DND-41 (cell line): ENCODE measurements around the gene CCDC107.

Experiments used
- EZH2 ChIP-seq: IDR thresholded peaks from 3 replicates; pipeline ENCODE4 v1.6.1; 2012; ENCODE audit warnings: borderline replicate concordance, low read depth, mild to moderate bottlenecking, moderate library complexity, low read length, inconsistent platforms; ENCODE audit not compliant: severe bottlenecking
- TF ChIP-seq, protein P1 (sequence below): IDR thresholded peaks from 2 replicates; pipeline ENCODE4 v1.5.1; 2012; ENCODE audit warnings: borderline replicate concordance, low read length, moderate library complexity, mild to moderate bottlenecking; ENCODE audit not compliant: poor library complexity, severe bottlenecking; ENCODE audit errors: extremely low read depth

DNA sequence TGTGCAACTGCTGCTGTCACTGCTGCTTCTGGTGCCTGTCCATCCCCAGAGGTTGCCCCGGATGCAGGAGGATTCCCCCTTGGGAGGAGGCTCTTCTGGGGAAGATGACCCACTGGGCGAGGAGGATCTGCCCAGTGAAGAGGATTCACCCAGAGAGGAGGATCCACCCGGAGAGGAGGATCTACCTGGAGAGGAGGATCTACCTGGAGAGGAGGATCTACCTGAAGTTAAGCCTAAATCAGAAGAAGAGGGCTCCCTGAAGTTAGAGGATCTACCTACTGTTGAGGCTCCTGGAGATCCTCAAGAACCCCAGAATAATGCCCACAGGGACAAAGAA, 15.9 kb downstream of the CCDC107 start:
- TF ChIP-seq, protein P1, sequence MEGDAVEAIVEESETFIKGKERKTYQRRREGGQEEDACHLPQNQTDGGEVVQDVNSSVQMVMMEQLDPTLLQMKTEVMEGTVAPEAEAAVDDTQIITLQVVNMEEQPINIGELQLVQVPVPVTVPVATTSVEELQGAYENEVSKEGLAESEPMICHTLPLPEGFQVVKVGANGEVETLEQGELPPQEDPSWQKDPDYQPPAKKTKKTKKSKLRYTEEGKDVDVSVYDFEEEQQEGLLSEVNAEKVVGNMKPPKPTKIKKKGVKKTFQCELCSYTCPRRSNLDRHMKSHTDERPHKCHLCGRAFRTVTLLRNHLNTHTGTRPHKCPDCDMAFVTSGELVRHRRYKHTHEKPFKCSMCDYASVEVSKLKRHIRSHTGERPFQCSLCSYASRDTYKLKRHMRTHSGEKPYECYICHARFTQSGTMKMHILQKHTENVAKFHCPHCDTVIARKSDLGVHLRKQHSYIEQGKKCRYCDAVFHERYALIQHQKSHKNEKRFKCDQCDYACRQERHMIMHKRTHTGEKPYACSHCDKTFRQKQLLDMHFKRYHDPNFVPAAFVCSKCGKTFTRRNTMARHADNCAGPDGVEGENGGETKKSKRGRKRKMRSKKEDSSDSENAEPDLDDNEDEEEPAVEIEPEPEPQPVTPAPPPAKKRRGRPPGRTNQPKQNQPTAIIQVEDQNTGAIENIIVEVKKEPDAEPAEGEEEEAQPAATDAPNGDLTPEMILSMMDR = no peak
- TF ChIP-seq EZH2 = no peak
